GM19035 (cell line): Measurements from ENCODE around the gene MAD2L2.

Source experiments
- ATAC-seq: cut with Tn5 transposase; IDR thresholded peaks from one replicate; pipeline ENCODE4 v1.9.1; 2021; ENCODE audit not compliant: unreplicated experiment

The MAD2L2 gene

GRCh38 chr1:11638121-11638520 lies 42.8 kb downstream of the MAD2L2 start:
- no peak for ATAC-seq

GRCh38 chr1:11634365-11635192 lies 46.4 kb downstream of the MAD2L2 start:
- no peak for ATAC-seq

- no peak for ATAC-seq
Observed at GRCh38 chr1:11629184-11630016, 51.5 kb downstream of the MAD2L2 start.

GRCh38 chr1:11628767-11629166 lies 52.2 kb downstream of the MAD2L2 start:
- ATAC-seq = no peak

- ATAC-seq = no peak
Observed at GRCh38 chr1:11626551-11626950, 54.4 kb downstream of the MAD2L2 start.
